Keratinocyte (primary cell): Measurements from ENCODE around the gene TNFSF11. TPM values are rescaled to one million over a fixed set of nuclear protein-coding genes. Genes with fewer than 3 reads are reported as not detected.
A peak's percentile ranks its signal among the peaks of the same experiment; 100 is the strongest.

Experiments
- DNase-seq: peaks from one replicate; pipeline ENCODE4 v3.0.0-alpha.2; 2011; ENCODE audit warnings: low read depth, missing footprints, low spot score
- FAIRE-seq: peaks from 2 replicates; lab custom pipeline; 2011; peaks lifted over from hg19 to GRCh38; lab: Jason Lieb, UNC
- H2AFZ ChIP-seq: 2 replicates; pipeline ENCODE4 v1.6.0; 2012; ENCODE audit warnings: low read length, control low read depth, inconsistent platforms; ENCODE audit not compliant: control insufficient read depth
- H3K27ac ChIP-seq: 2 replicates; pipeline ENCODE4 v1.5.1; 2011; ENCODE audit warnings: low read length; ENCODE audit not compliant: control insufficient read depth, insufficient read depth
- H3K27me3 ChIP-seq: 3 replicates; pipeline ENCODE4 v1.6.0; 2011; ENCODE audit warnings: low read length; ENCODE audit not compliant: control insufficient read depth, insufficient read depth; ENCODE audit errors: extremely low read depth
- H3K36me3 ChIP-seq, 2 experiments: 2 replicates in 1 of 2; 3 replicates in 1 of 2; pipeline ENCODE4 v1.5.1; 2011; ENCODE audit warnings: low read length in 2 of 2, mild to moderate bottlenecking in 1 of 2; ENCODE audit not compliant: control insufficient read depth in 2 of 2, insufficient read depth in 2 of 2; ENCODE audit errors: extremely low read depth in 1 of 2
- H3K4me1 ChIP-seq: 3 replicates; pipeline ENCODE4 v1.5.1; 2011; ENCODE audit warnings: low read length; ENCODE audit not compliant: control insufficient read depth, insufficient read depth; ENCODE audit errors: extremely low read depth
- H3K4me2 ChIP-seq: 3 replicates; pipeline ENCODE4 v1.6.0; 2011; ENCODE audit warnings: low read depth, low read length; ENCODE audit not compliant: control insufficient read depth, insufficient read depth; ENCODE audit errors: extremely low read depth
- H3K4me3 ChIP-seq, 3 experiments: fragments of 200-600 bp in 1 of 3; sonication (generic) in 1 of 3; 2 replicates in 2 of 3; 3 replicates in 1 of 3; pipeline ENCODE4 v1.5.1; 2011 to 2016; ENCODE audit warnings: low read length in 3 of 3, mild to moderate bottlenecking in 3 of 3, control low read depth in 2 of 3, inconsistent platforms in 1 of 3, low read depth in 1 of 3, mixed read lengths in 1 of 3, mixed run types in 1 of 3, moderate library complexity in 1 of 3; ENCODE audit not compliant: control insufficient read depth in 2 of 3, insufficient read depth in 2 of 3; ENCODE audit errors: extremely low read depth in 1 of 3
- H3K79me2 ChIP-seq: 2 replicates; pipeline ENCODE4 v1.6.0; 2012; ENCODE audit warnings: low read length; ENCODE audit not compliant: control insufficient read depth, insufficient read depth
- H3K9ac ChIP-seq: 3 replicates; pipeline ENCODE4 v1.6.0; 2011; ENCODE audit warnings: low read length; ENCODE audit not compliant: control insufficient read depth, insufficient read depth; ENCODE audit errors: extremely low read depth
- H3K9me1 ChIP-seq: 3 replicates; pipeline ENCODE4 v1.6.0; 2011; ENCODE audit warnings: low read length; ENCODE audit not compliant: control insufficient read depth, insufficient read depth; ENCODE audit errors: extremely low read depth
- H3K9me3 ChIP-seq: 2 replicates; pipeline ENCODE4 v1.5.1; 2012; ENCODE audit warnings: low read depth, low read length; ENCODE audit not compliant: control insufficient read depth
- H4K20me1 ChIP-seq: 3 replicates; pipeline ENCODE4 v1.6.0; 2011; ENCODE audit warnings: low read length; ENCODE audit not compliant: control insufficient read depth, insufficient read depth; ENCODE audit errors: extremely low read depth
- EZH2 ChIP-seq: IDR thresholded peaks from one replicate; pipeline ENCODE4 v1.6.1; 2012; ENCODE audit warnings: inconsistent platforms, mild to moderate bottlenecking, low read length, moderate library complexity
- dilution Hi-C: fragments of 300-500 bp; cut with MboI; formaldehyde crosslinking; loops from one replicate; pipeline ENCODE4 v1.7.0; 2020; ENCODE audit warnings: low sequenced_read_pairs; ENCODE audit not compliant: extremely low pct_ligation_motif_present
- polyA plus RNA-seq, 5 experiments: library from polyadenylated mRNA; depleted of rRNA in 3 of 5; stranded (reverse) in 3 of 5; stranded (forward) in 1 of 5; unstranded in 1 of 5; fragments of >200 nt; gene quantifications; 1 replicate in 1 of 5; 2 replicates in 3 of 5; 3 replicates in 1 of 5; pipeline versions ENCODE4 v1.2.1 to v1.2.3, GENCODE V29; 2011 to 2012; ENCODE audit warnings: missing spikeins in 2 of 5, low read depth in 1 of 5, low replicate concordance in 1 of 5
- TF ChIP-seq, protein P1 (sequence below), 3 experiments: IDR thresholded peaks in 1 of 3; conservative IDR thresholded peaks in 1 of 3; optimal IDR thresholded peaks in 1 of 3; 2 replicates in 2 of 3; 3 replicates in 1 of 3; pipeline versions ENCODE3 to v1.5.1; 2011; ENCODE audit warnings: low read length in 3 of 3, mild to moderate bottlenecking in 3 of 3, moderate library complexity in 2 of 3, control low read depth in 1 of 3, inconsistent platforms in 1 of 3; ENCODE audit not compliant: insufficient read depth in 2 of 3; ENCODE audit errors: extremely low read depth in 1 of 3

Gene TNFSF11
- polyA plus RNA-seq, 1 donor (not counting 4 experiments of a cell fraction or from before 2014, with no cell fraction given) = not detected

DNA sequence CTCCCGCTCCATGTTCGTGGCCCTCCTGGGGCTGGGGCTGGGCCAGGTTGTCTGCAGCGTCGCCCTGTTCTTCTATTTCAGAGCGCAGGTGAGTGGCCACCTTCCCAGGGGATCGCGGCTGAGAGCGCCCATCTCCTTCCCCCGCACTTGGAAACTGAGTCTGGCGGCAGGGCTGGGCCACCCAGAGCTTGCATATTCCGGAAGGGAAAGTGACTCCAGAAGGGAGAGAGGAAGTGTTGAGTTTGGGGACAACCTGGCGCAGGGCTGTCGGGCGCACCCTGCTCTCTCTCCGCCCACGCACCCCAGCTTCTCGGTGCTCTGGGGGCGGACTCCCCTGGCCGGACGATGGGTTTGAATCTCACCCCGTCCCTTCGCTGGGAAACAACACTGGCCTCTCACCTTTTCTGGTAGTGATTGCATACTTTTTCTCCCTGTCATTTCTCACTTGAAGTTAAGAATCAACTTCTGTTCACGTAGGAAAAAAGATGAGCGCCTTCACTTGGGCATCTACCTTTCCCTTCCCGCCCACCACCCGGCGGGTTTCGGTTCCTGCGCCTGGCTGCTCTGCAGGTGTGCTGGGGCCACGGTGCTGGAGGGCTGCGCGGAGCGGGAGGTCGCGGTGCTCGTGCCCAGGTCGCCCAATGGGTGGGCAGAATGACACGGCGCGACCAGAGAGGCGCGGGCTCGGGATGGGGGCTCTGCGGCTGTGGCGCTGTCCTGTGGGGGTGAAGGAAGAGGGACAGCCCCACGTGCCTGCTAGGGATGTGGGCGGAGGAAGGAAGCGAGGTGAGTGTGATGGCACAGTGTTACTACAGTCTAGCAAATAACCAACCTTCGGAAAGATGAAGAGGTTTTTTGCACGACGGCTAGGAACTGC is 721 bp downstream of the TNFSF11 start:
- no peak for FAIRE-seq
- dilution Hi-C loops = no loop called here

DNA sequence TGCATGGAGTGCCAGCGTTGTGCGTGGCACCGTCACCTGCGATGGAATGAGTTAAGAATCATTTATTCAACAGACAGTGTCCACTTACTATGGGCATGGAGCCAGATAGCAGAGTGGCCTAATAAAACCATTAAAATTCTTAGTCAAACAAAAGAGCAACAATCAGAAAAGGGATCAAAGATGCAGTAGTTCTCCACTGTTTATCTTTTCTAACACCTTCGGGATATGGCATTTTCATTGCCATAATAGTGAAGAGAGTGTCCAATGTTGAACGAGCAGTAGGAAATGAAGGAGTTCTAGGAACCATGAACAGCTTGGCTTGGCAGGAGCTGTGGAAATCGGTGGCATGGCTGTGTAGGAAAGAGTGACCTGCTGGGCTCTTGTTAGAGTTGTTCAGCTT is 2.0 kb downstream of the TNFSF11 start:
- Histone ChIP-seq H3K9me1 (no peaks in the 10 kb centered on the region), H3K79me2 (no peaks in the 10 kb centered on the region), H3K27ac (no peak overlapping the region), H3K4me3 (no peak overlapping the region), H3K9ac (no peak overlapping the region), H3K36me3 (no peaks in the 10 kb centered on the region), H3K27me3 (peaks cover 46% of the 10 kb centered on the region), H3K9me3 (no peaks in the 10 kb centered on the region), H3K4me2 (no peak overlapping the region), H2AFZ (no peak overlapping the region), H3K4me1 (no peaks in the 10 kb centered on the region), H4K20me1 (no peaks in the 10 kb centered on the region)
- no peak for DNase-seq
- FAIRE-seq = no peak
- dilution Hi-C loops = no loop called here
- TF ChIP-seq, protein P1, sequence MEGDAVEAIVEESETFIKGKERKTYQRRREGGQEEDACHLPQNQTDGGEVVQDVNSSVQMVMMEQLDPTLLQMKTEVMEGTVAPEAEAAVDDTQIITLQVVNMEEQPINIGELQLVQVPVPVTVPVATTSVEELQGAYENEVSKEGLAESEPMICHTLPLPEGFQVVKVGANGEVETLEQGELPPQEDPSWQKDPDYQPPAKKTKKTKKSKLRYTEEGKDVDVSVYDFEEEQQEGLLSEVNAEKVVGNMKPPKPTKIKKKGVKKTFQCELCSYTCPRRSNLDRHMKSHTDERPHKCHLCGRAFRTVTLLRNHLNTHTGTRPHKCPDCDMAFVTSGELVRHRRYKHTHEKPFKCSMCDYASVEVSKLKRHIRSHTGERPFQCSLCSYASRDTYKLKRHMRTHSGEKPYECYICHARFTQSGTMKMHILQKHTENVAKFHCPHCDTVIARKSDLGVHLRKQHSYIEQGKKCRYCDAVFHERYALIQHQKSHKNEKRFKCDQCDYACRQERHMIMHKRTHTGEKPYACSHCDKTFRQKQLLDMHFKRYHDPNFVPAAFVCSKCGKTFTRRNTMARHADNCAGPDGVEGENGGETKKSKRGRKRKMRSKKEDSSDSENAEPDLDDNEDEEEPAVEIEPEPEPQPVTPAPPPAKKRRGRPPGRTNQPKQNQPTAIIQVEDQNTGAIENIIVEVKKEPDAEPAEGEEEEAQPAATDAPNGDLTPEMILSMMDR (optimal IDR thresholded peaks at IDR 0.05 in 1 of 3, IDR thresholded peaks at IDR 0.05 in 1 of 3, conservative IDR thresholded peaks at IDR 0.05 in 1 of 3; ENCODE audit: extremely low read depth in 1 of 3, insufficient read depth in 2 of 3, low read length in 3 of 3) = no peak
- no peak for TF ChIP-seq EZH2

More for the DNA sequence above, 721 bp downstream of the TNFSF11 start:
- Histone ChIP-seq H3K4me1 (no peaks in the 10 kb centered on the region), H3K9me1 (no peaks in the 10 kb centered on the region), H3K27ac (no peak overlapping the region), H3K4me2 (peak overlapping the region; percentile 64), H2AFZ (no peak overlapping the region), H3K36me3 (no peaks in the 10 kb centered on the region), H4K20me1 (no peaks in the 10 kb centered on the region), H3K27me3 (peaks cover 46% of the 10 kb centered on the region), H3K9ac (no peak overlapping the region), H3K79me2 (no peaks in the 10 kb centered on the region), H3K4me3 (peak overlapping the region in 2 of 3 experiments; percentile 8 to 11), H3K9me3 (no peaks in the 10 kb centered on the region)
- DNase-seq = no peak
- TF ChIP-seq, protein P1 (optimal IDR thresholded peaks at IDR 0.05 in 1 of 3, IDR thresholded peaks at IDR 0.05 in 1 of 3, conservative IDR thresholded peaks at IDR 0.05 in 1 of 3; ENCODE audit: extremely low read depth in 1 of 3, insufficient read depth in 2 of 3, low read length in 3 of 3) = no peak
- peak; percentile 81 for TF ChIP-seq EZH2
